Measurements from ENCODE around the gene AKT1S1.

DNA sequence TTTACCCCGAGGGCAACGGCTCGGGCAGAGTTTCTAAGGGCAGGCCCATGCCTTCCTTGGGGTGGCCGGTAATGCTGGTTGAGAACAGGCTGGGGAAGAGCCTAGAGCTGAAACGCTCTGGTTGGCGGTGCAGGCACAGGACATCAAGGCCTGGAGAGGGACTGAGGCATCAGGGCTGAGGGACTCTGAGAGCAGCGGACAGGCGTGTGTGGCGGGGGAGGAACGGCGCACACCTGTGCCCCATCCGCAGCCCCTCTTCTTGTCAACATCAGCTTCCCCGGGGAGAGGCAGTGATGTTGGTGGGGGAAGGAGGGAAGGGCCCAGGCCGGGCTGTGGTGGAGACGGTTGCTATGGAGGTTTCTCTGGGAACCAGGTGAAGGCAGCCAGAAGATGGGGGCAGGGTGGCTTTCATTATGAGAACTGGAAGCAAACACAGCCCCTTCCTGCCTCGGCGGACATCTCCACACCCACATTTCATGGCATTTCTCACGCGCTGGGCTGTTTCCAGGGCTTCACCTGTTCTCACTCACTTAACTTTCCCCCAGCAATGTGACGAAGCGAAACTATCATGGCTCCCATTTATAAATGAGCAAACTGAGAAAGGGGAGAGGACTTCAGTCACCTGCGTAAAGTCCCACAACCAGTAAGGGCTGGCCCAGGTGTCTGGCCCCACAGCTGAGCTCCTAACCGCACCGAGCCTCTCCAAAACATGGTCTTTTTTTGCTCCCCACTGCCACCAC, 43.6 kb upstream of the AKT1S1 start:
- TF ChIP-seq, protein P1, sequence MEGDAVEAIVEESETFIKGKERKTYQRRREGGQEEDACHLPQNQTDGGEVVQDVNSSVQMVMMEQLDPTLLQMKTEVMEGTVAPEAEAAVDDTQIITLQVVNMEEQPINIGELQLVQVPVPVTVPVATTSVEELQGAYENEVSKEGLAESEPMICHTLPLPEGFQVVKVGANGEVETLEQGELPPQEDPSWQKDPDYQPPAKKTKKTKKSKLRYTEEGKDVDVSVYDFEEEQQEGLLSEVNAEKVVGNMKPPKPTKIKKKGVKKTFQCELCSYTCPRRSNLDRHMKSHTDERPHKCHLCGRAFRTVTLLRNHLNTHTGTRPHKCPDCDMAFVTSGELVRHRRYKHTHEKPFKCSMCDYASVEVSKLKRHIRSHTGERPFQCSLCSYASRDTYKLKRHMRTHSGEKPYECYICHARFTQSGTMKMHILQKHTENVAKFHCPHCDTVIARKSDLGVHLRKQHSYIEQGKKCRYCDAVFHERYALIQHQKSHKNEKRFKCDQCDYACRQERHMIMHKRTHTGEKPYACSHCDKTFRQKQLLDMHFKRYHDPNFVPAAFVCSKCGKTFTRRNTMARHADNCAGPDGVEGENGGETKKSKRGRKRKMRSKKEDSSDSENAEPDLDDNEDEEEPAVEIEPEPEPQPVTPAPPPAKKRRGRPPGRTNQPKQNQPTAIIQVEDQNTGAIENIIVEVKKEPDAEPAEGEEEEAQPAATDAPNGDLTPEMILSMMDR (conservative IDR thresholded peaks at IDR 0.05; ENCODE audit: low read depth, low read length), result no peak
- no peak for TF ChIP-seq EZH2 (IDR thresholded peaks at IDR 0.05; ENCODE audit: low read length, unreplicated experiment)

Data from PC-3 (cell line).